H1 (cell line): ENCODE data around the gene STK32C. TPM values are rescaled to one million over a fixed set of nuclear protein-coding genes. Genes with fewer than 3 reads are reported as not detected.

Experiments
- CTCF ChIA-PET: fragments of 300-600 bp; sonication (Branson Sonifier 250); formaldehyde crosslinking; loops from one replicate; lab custom pipeline; 2021; ENCODE audit not compliant: partially characterized antibody; lab: Charles Lee
- POLR2A ChIA-PET: fragments of 300-600 bp; sonication (Branson Sonifier 250); formaldehyde crosslinking; loops from one replicate; lab custom pipeline; 2021; ENCODE audit warnings: inconsistent platforms; ENCODE audit not compliant: partially characterized antibody; lab: Charles Lee
- DNase-seq, 2 experiments: peaks; one replicate each; pipeline versions ENCODE4 v3.0.0 to v3.0.0-alpha.2; 2010 to 2022; ENCODE audit warnings: low spot score in 2 of 2, low read depth in 1 of 2, mixed read lengths in 1 of 2
- FAIRE-seq: peaks from 2 replicates; lab custom pipeline; 2011; peaks lifted over from hg19 to GRCh38; lab: Jason Lieb, UNC
- H2AFZ ChIP-seq: 2 replicates; pipeline ENCODE4 v1.8.1; 2012; ENCODE audit warnings: low read length, inconsistent platforms
- H2AK5ac ChIP-seq: 2 replicates; pipeline ENCODE4 v1.6.1; 2013; ENCODE audit warnings: low read depth, low read length
- H2BK120ac ChIP-seq: replicated peaks from 2 replicates; pipeline ENCODE3; 2013; ENCODE audit warnings: low read depth, low read length, inconsistent platforms
- H2BK12ac ChIP-seq: 2 replicates; pipeline ENCODE4 v1.6.1; 2013; ENCODE audit warnings: low read depth, low read length
- H2BK15ac ChIP-seq: 2 replicates; pipeline ENCODE4 v1.6.1; 2013; ENCODE audit warnings: low read length
- H2BK20ac ChIP-seq: 2 replicates; pipeline ENCODE4 v1.6.1; 2013; ENCODE audit warnings: low read length
- H2BK5ac ChIP-seq: 2 replicates; pipeline ENCODE4 v1.6.1; 2013; ENCODE audit warnings: low read depth, low read length
- H3K14ac ChIP-seq: 2 replicates; pipeline ENCODE4 v1.6.1; 2013; ENCODE audit warnings: inconsistent platforms; ENCODE audit not compliant: insufficient read length
- H3K18ac ChIP-seq: 2 replicates; pipeline ENCODE4 v1.6.1; 2013; ENCODE audit warnings: low read length; ENCODE audit errors: extremely low read depth
- H3K23ac ChIP-seq: 2 replicates; pipeline ENCODE4 v1.6.1; 2013; ENCODE audit warnings: inconsistent platforms; ENCODE audit not compliant: insufficient read length
- H3K23me2 ChIP-seq: 2 replicates; pipeline ENCODE4 v1.6.1; 2013; ENCODE audit warnings: low read depth, low read length
- H3K27ac ChIP-seq: 2 replicates; pipeline ENCODE4 v1.6.1; 2011; ENCODE audit warnings: low read depth, low read length, inconsistent platforms
- H3K27me3 ChIP-seq, 4 experiments: replicated peaks in 1 of 4; 1 replicate in 1 of 4; 2 replicates in 3 of 4; pipeline versions ENCODE4 v1.6.1 to v1.8.1; 2011 to 2013; ENCODE audit warnings: low read length in 3 of 4, mild to moderate bottlenecking in 3 of 4, inconsistent platforms in 2 of 4, mixed read lengths in 2 of 4, moderate library complexity in 1 of 4; ENCODE audit not compliant: control insufficient read depth in 3 of 4, insufficient read depth in 3 of 4; ENCODE audit errors: extremely low read depth in 1 of 4
- H3K36me3 ChIP-seq, 4 experiments: 2 replicates each; pipeline versions ENCODE4 v1.6.1 to v1.8.1; 2011 to 2013; ENCODE audit warnings: mild to moderate bottlenecking in 4 of 4, low read length in 3 of 4, moderate library complexity in 2 of 4, control low read depth in 1 of 4, inconsistent platforms in 1 of 4; ENCODE audit not compliant: insufficient read depth in 4 of 4, control insufficient read depth in 2 of 4
- H3K4ac ChIP-seq: replicated peaks from 2 replicates; pipeline ENCODE3; 2013; ENCODE audit warnings: low read length, low read depth, mixed read lengths, inconsistent platforms; ENCODE audit not compliant: insufficient read length
- H3K4me1 ChIP-seq, 4 experiments: replicated peaks in 1 of 4; 1 replicate in 1 of 4; 2 replicates in 3 of 4; pipeline versions ENCODE4 v1.6.1 to v1.8.1; 2011 to 2013; ENCODE audit warnings: low read length in 3 of 4, inconsistent platforms in 2 of 4, mixed read lengths in 1 of 4; ENCODE audit not compliant: insufficient read depth in 4 of 4, control insufficient read depth in 3 of 4
- H3K4me2 ChIP-seq, 2 experiments: 2 replicates each; pipeline versions ENCODE4 v1.6.1 to v1.8.1; 2011 to 2013; ENCODE audit warnings: low read depth in 2 of 2, low read length in 2 of 2, control low read depth in 1 of 2, inconsistent platforms in 1 of 2, mild to moderate bottlenecking in 1 of 2; ENCODE audit not compliant: insufficient read depth in 1 of 2
- H3K4me3 ChIP-seq, 4 experiments: fragments of 200-600, 300-600 bp in 1 of 4; sonication (generic), shearing (Covaris generic), sonication (Bioruptor Twin) in 1 of 4; 2 replicates each; pipeline versions ENCODE4 v1.5.1 to v1.8.1; 2011 to 2016; ENCODE audit warnings: low read length in 4 of 4, low read depth in 3 of 4, control low read depth in 2 of 4, inconsistent platforms in 2 of 4, mild to moderate bottlenecking in 2 of 4, mixed read lengths in 1 of 4, moderate library complexity in 1 of 4; ENCODE audit not compliant: insufficient read depth in 2 of 4; ENCODE audit errors: extremely low read depth in 1 of 4
- H3K56ac ChIP-seq: replicated peaks from 2 replicates; pipeline ENCODE3; 2013; ENCODE audit warnings: low read depth, mild to moderate bottlenecking, mixed read lengths, low read length, inconsistent platforms; ENCODE audit not compliant: insufficient read length
- H3K79me1 ChIP-seq: 2 replicates; pipeline ENCODE4 v1.6.1; 2013; ENCODE audit warnings: low read depth, low read length, control low read depth
- H3K79me2 ChIP-seq, 2 experiments: 2 replicates each; pipeline versions ENCODE4 v1.6.1 to v1.8.1; 2012 to 2013; ENCODE audit warnings: low read length in 2 of 2, mild to moderate bottlenecking in 2 of 2, inconsistent platforms in 1 of 2; ENCODE audit not compliant: insufficient read depth in 2 of 2, control insufficient read depth in 1 of 2
- H3K9ac ChIP-seq, 4 experiments: replicated peaks in 1 of 4; 1 replicate in 1 of 4; 2 replicates in 3 of 4; pipeline versions ENCODE4 v1.6.1 to v1.8.1; 2011 to 2013; ENCODE audit warnings: low read depth in 3 of 4, low read length in 3 of 4, control low read depth in 2 of 4, mild to moderate bottlenecking in 2 of 4, moderate library complexity in 2 of 4, inconsistent platforms in 1 of 4; ENCODE audit errors: extremely low read depth in 1 of 4
- H3K9me3 ChIP-seq, 2 experiments: 2 replicates each; pipeline versions ENCODE4 v1.6.1 to v1.8.1; 2012 to 2013; ENCODE audit warnings: mild to moderate bottlenecking in 2 of 2, moderate library complexity in 2 of 2, control low read depth in 1 of 2, inconsistent platforms in 1 of 2, low read depth in 1 of 2, low read length in 1 of 2, mixed read lengths in 1 of 2; ENCODE audit not compliant: insufficient read depth in 2 of 2
- H4K20me1 ChIP-seq, 2 experiments: replicated peaks in 1 of 2; 2 replicates each; pipeline versions ENCODE3 to v1.8.1; 2011 to 2013; ENCODE audit warnings: inconsistent platforms in 2 of 2, low read length in 2 of 2, mild to moderate bottlenecking in 1 of 2; ENCODE audit not compliant: insufficient read depth in 2 of 2, control insufficient read depth in 1 of 2
- H4K5ac ChIP-seq: 2 replicates; pipeline ENCODE4 v1.6.1; 2013; ENCODE audit warnings: low read length, low read depth, mixed read lengths, inconsistent platforms; ENCODE audit not compliant: insufficient read length
- H4K8ac ChIP-seq: 2 replicates; pipeline ENCODE4 v1.8.0; 2013; ENCODE audit warnings: mild to moderate bottlenecking, moderate library complexity, low read length, inconsistent platforms; ENCODE audit not compliant: insufficient read depth; ENCODE audit errors: extremely low read depth
- H4K91ac ChIP-seq: replicated peaks from 2 replicates; pipeline ENCODE3; 2013; ENCODE audit warnings: low read length, mixed read lengths, inconsistent platforms; ENCODE audit not compliant: insufficient read length
- ASH2L ChIP-seq: fragments of 200-600, 300-600 bp; sonication (generic); IDR thresholded peaks from one replicate; pipeline ENCODE4 v1.7.1; 2017; ENCODE audit warnings: low read length
- BCL11A ChIP-seq, 2 experiments: IDR thresholded peaks; one replicate each; pipeline ENCODE4 v1.6.1; 2011; ENCODE audit warnings: low read depth in 2 of 2, low read length in 2 of 2, mild to moderate bottlenecking in 2 of 2
- CHD2 ChIP-seq: IDR thresholded peaks from 2 replicates; pipeline ENCODE4 v1.6.1; 2012; ENCODE audit warnings: low read length, improper control_type of control experiment
- CTBP2 ChIP-seq: IDR thresholded peaks from 2 replicates; pipeline ENCODE4 v1.7.0; 2011; ENCODE audit warnings: borderline replicate concordance, mild to moderate bottlenecking, moderate library complexity, mixed read lengths, low read length; ENCODE audit not compliant: insufficient read depth, insufficient read length
- EZH2 ChIP-seq: fragments of 200-600 bp; sonication (generic); IDR thresholded peaks from 2 replicates; pipeline ENCODE4 v1.7.1; 2012; ENCODE audit warnings: low read depth, mild to moderate bottlenecking, moderate library complexity, low read length, inconsistent platforms; ENCODE audit not compliant: severe bottlenecking
- PHF8 ChIP-seq: fragments of 200-600 bp; sonication (generic); conservative IDR thresholded peaks from 2 replicates; pipeline ENCODE4 v1.7.1; 2012; ENCODE audit warnings: low read depth, mild to moderate bottlenecking, inconsistent platforms, low read length, moderate library complexity
- SP1 ChIP-seq: IDR thresholded peaks from 2 replicates; pipeline ENCODE4 v1.6.1; 2011; ENCODE audit warnings: low read depth, low read length
- TEAD4 ChIP-seq: IDR thresholded peaks from 2 replicates; pipeline ENCODE4 v1.6.1; 2012; ENCODE audit warnings: low read depth, low read length, inconsistent platforms, mixed read lengths
- USF2 ChIP-seq: IDR thresholded peaks from 2 replicates; pipeline ENCODE4 v1.6.1; 2011; ENCODE audit warnings: low read length, improper control_type of control experiment
- YY1 ChIP-seq: IDR thresholded peaks from 2 replicates; pipeline ENCODE4 v1.6.1; 2011; ENCODE audit warnings: low read depth, mild to moderate bottlenecking, low read length
- WGBS, 2 experiments: shearing (Covaris generic) in 1 of 2; methylation state at CpG; one replicate each; pipeline versions ENCODE4 v1.1.6 to v1.1.7; 2013 to 2015; ENCODE audit warnings: low lambda C conversion rate in 2 of 2, mixed read lengths in 2 of 2, inconsistent platforms in 1 of 2, low coverage in 1 of 2, missing lambda C conversion rate in 1 of 2; ENCODE audit not compliant: insufficient replicate concordance in 2 of 2, insufficient coverage in 1 of 2, insufficient read length in 1 of 2; ENCODE audit errors: extremely low coverage in 1 of 2, missing lambda C conversion rate in 1 of 2; 5-methylcytosine and 5-hydroxymethylcytosine counted together
- polyA plus RNA-seq, 7 experiments: library from polyadenylated mRNA; depleted of rRNA in 3 of 7; stranded (reverse) in 5 of 7; unstranded in 2 of 7; fragments of >200 nt in 5 of 7; fragments of 200-250 nt in 2 of 7; gene quantifications; 1 replicate in 5 of 7; 2 replicates in 1 of 7; 4 replicates in 1 of 7; pipeline versions ENCODE4 v1.2.1 to v1.2.3, GENCODE V29; 2011 to 2013; ENCODE audit warnings: missing spikeins in 2 of 7, mixed read lengths in 2 of 7
- total RNA-seq: library from RNA; stranded (reverse); fragmentation: NEBNext Ultra II Directional; extraction: Animal tissue kit (Norgen Biotek cat#: 25700); gene quantifications from 2 replicates; pipeline ENCODE4 v1.2.1, GENCODE V29; 2021

The STK32C gene
- total and polyA plus RNA-seq, 2 of the 8 experiments (the other 6 are each of a cell fraction or from before 2014, with no cell fraction given), result 10.6 to 15.6 TPM

- no peaks in the 10 kb centered on the region for H3K79me2 ChIP-seq
- no peak overlapping the region for H4K5ac ChIP-seq
- H3K36me3 ChIP-seq, result no peaks in the 10 kb centered on the region
- H4K8ac ChIP-seq, result no peak overlapping the region
- no peaks in the 10 kb centered on the region for H3K27me3 ChIP-seq
- 83% methylated on average over 7 of the region's 7 CpGs; no CpG with 5 or more reads in 1 of the 2 experiments for WGBS, 2 experiments
- H3K4me1 ChIP-seq, result no peaks in the 10 kb centered on the region
- H3K14ac ChIP-seq, result no peak overlapping the region
- no peak overlapping the region for H2BK5ac ChIP-seq
- ChIA-PET POLR2A (no interaction called here), CTCF (interaction anchor here (0.7 kb wide), 1 partner anchor 15 kb away, joined by 3 read pairs; no protein-coding TSS in a partner anchor)
- H3K23ac ChIP-seq, result no peak overlapping the region
- no peak overlapping the region for H4K91ac ChIP-seq
- no peak overlapping the region for H3K18ac ChIP-seq
- no peaks in the 10 kb centered on the region for H4K20me1 ChIP-seq
- H3K79me1 ChIP-seq, result no peaks in the 10 kb centered on the region
- FAIRE-seq (no peak), DNase-seq (no peak)
- no peak overlapping the region for H3K27ac ChIP-seq
- H3K4me3 ChIP-seq, result no peak overlapping the region
- H2BK15ac ChIP-seq, result no peak overlapping the region
- H2AFZ ChIP-seq, result no peak overlapping the region
- no peaks in the 10 kb centered on the region for H3K9me3 ChIP-seq
- H3K56ac ChIP-seq, result no peak overlapping the region
- H3K23me2 ChIP-seq, result no peaks in the 10 kb centered on the region
- H2AK5ac ChIP-seq, result no peak overlapping the region
- no peak overlapping the region for H3K4ac ChIP-seq
- no peak overlapping the region for H2BK12ac ChIP-seq
- no peak overlapping the region for H2BK20ac ChIP-seq
- H3K4me2 ChIP-seq, result no peak overlapping the region
- no peak overlapping the region for H3K9ac ChIP-seq
- no peak overlapping the region for H2BK120ac ChIP-seq
- TF ChIP-seq CTBP2 (no peak), PHF8 (no peak), ASH2L (no peak), YY1 (no peak), TEAD4 (no peak), USF2 (no peak), CHD2 (no peak), SP1 (no peak), EZH2 (no peak), BCL11A (IDR thresholded peaks at IDR 0.05; ENCODE audit: low read depth in 2 of 2, low read length in 2 of 2) (no peak)
These were observed 37.6 kb upstream of the STK32C start for GRCh38 chr10:132345345-132345744.
